Skeletal muscle tissue (tissue), 4 donors: Measurements from ENCODE around the gene NELFE. TPM values are rescaled to one million over a fixed set of nuclear protein-coding genes. Genes with fewer than 3 reads are reported as not detected.
"Not testable (repeated sequence)": the region's sequence is repeated elsewhere in the genome, so short reads cannot be mapped to it uniquely, and the experiment has no call there.

ENCODE experiments used
- H3K27ac ChIP-seq: one replicate; pipeline ENCODE4 v1.7.0; 2013; ENCODE audit warnings: mild to moderate bottlenecking, low read depth, low read length, inconsistent platforms
- H3K27me3 ChIP-seq, 3 donors: one replicate each; pipeline ENCODE4 v1.7.0; 2013; ENCODE audit warnings: low read length in 3 of 3; ENCODE audit not compliant: control insufficient read depth in 3 of 3, insufficient read depth in 3 of 3
- H3K36me3 ChIP-seq, 3 donors: one replicate each; pipeline ENCODE4 v1.7.0; 2013; ENCODE audit warnings: low read length in 3 of 3; ENCODE audit not compliant: control insufficient read depth in 3 of 3, insufficient read depth in 3 of 3
- H3K4me1 ChIP-seq, 3 donors: one replicate each; pipeline ENCODE4 v1.7.0; 2013; ENCODE audit warnings: low read length in 3 of 3, mild to moderate bottlenecking in 3 of 3; ENCODE audit not compliant: control insufficient read depth in 3 of 3, insufficient read depth in 3 of 3
- H3K4me3 ChIP-seq, 3 donors: one replicate each; pipeline ENCODE4 v1.7.0; 2013; ENCODE audit warnings: low read length in 3 of 3
- H3K9ac ChIP-seq, 3 donors: one replicate each; pipeline ENCODE4 v1.7.0; 2013; ENCODE audit warnings: low read length in 3 of 3, mild to moderate bottlenecking in 3 of 3, moderate library complexity in 2 of 3, low read depth in 1 of 3
- H3K9me3 ChIP-seq, 3 donors: one replicate each; pipeline ENCODE4 v1.7.0; 2013; ENCODE audit warnings: low read length in 3 of 3; ENCODE audit not compliant: control insufficient read depth in 3 of 3
- total RNA-seq: library from RNA; depleted of rRNA; stranded (reverse); fragments of >200 nt; gene quantifications from one replicate; pipeline ENCODE4 v1.2.3, GENCODE V29; 2014
- donor health status: Osteomylitis.

The NELFE gene
- total RNA-seq, 1 donor from 2014 or later = 61.6 TPM

- no peaks in the 10 kb centered on the region for H3K36me3 ChIP-seq
- H3K9me3 ChIP-seq = no peaks in the 10 kb centered on the region
- H3K27me3 ChIP-seq = peaks cover 11 to 18% (median 18%) of the 10 kb centered on the region in 3 donors
- no peak overlapping the region for H3K9ac ChIP-seq
- no peak overlapping the region for H3K4me3 ChIP-seq
- peaks cover 2 to 7% (median 4%) of the 10 kb centered on the region in 3 donors for H3K4me1 ChIP-seq
- H3K27ac ChIP-seq = no peak overlapping the region
These were observed 18.5 kb downstream of the NELFE start for GRCh38 chr6:31940256-31940664.

- H3K27ac ChIP-seq = no peak overlapping the region
- H3K4me3 ChIP-seq = no peak overlapping the region
- no peak overlapping the region for H3K9ac ChIP-seq
- no peaks in the 10 kb centered on the region for H3K36me3 ChIP-seq
- H3K4me1 ChIP-seq = no peaks in the 10 kb centered on the region
- H3K27me3 ChIP-seq = no peaks in the 10 kb centered on the region
- no peaks in the 10 kb centered on the region for H3K9me3 ChIP-seq
These were observed 22.9 kb downstream of the NELFE start for GRCh38 chr6:31935823-31936222.

- Histone ChIP-seq H3K27me3 (peaks cover 0 to 4% (median 0%) of the 10 kb centered on the region in 3 donors), H3K36me3 (no peaks in the 10 kb centered on the region), H3K9ac (no peak overlapping the region), H3K27ac (no peak overlapping the region), H3K9me3 (no peaks in the 10 kb centered on the region), H3K4me3 (no peak overlapping the region), H3K4me1 (no peaks in the 10 kb centered on the region)
These were observed 23.8 kb downstream of the NELFE start for GRCh38 chr6:31935021-31935420.

GRCh38 chr6:31933537-31933936 lies 25.2 kb downstream of the NELFE start:
- Histone ChIP-seq H3K9me3 (no peaks in the 10 kb centered on the region), H3K4me3 (no peak overlapping the region), H3K4me1 (no peaks in the 10 kb centered on the region), H3K36me3 (no peaks in the 10 kb centered on the region), H3K9ac (no peak overlapping the region), H3K27ac (no peak overlapping the region), H3K27me3 (peaks cover 0 to 6% (median 0%) of the 10 kb centered on the region in 3 donors)

DNA sequence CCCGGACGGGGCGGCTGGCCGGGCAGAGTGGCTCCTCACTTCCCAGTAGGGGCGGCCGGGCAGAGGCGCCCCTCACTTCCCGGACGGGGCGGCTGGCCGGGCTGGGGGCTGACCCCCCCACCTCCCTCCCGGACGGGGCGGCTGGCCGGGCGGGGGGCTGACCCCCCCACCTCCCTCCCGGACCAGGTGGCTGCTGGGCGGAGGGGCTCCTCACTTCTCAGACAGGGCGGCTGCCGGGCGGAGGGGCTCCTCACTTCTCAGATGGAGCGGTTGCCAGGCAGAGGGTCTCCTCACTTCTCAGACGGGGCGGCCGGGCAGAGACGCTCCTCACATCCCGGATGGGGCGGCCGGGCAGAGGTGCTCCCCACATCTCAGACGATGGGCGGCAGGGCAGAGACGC lies 26.6 kb downstream of the NELFE start:
- not testable (repeated sequence) for H3K9ac ChIP-seq, H3K9me3 ChIP-seq, H3K4me1 ChIP-seq, H3K27ac ChIP-seq, H3K4me3 ChIP-seq, H3K36me3 ChIP-seq, H3K27me3 ChIP-seq

DNA sequence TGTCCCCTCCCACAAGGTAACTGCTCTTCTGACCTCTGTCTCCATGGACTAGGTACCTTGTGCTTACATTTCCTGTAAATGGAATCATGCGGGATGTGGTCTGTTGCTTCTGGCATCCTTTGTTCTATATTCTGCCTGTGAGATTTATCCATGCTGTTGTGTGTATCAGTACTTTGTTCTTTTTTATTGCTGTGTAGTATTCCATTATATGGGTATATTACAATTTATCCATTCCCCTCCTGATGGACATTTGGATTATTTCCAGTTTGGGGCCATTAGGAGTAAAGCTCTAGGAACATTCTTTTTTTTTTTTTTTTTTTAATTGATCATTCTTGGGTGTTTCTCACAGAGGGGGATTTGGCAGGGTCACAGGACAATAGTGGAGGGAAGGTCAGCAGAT lies 27.8 kb downstream of the NELFE start:
- Histone ChIP-seq H3K9me3 (no peaks in the 10 kb centered on the region), H3K36me3 (no peaks in the 10 kb centered on the region), H3K4me1 (no peaks in the 10 kb centered on the region), H3K9ac (no peak overlapping the region), H3K4me3 (no peak overlapping the region), H3K27me3 (peaks cover 0 to 10% (median 3%) of the 10 kb centered on the region in 3 donors), H3K27ac (no peak overlapping the region)

- Histone ChIP-seq H3K9me3 (no peaks in the 10 kb centered on the region), H3K27ac (no peak overlapping the region), H3K36me3 (no peaks in the 10 kb centered on the region), H3K9ac (no peak overlapping the region), H3K4me3 (peak overlapping the region in 1 of 3 donors; percentile 14), H3K4me1 (no peaks in the 10 kb centered on the region), H3K27me3 (peaks cover 0 to 10% (median 3%) of the 10 kb centered on the region in 3 donors)
These were observed 30.2 kb downstream of the NELFE start for GRCh38 chr6:31928672-31928939.

DNA sequence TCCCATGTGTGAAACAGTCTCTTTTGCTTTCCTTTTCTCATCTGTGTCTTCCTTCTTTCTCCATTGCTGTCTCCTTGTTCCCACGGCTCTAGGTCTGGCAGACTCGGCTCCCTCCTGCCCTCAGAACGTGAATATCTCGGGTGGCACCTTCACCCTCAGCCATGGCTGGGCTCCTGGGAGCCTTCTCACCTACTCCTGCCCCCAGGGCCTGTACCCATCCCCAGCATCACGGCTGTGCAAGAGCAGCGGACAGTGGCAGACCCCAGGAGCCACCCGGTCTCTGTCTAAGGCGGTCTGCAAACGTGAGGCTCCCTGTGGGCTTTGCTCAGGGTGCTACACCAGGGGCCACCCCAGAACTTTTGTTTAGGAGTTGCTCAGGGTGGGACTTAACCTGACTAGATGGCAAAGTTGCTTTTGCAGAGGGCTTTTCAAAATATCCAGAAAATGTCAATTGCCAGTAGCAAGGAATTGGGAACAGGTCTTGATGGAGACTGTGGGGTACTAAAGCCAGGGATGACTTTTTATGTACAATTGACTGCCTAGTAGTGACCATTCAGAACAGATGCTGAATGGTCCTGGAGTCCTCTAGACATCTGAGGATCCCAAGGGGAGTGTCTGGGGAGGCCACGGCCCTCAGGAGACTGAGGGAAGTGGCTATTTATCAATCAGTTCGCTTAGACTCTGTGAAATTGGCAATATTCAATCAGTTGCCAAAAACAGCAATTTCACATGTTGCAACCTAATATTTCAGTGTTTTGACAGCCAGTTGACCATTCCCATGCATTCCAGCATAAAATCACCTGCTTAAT lies 30.7 kb downstream of the NELFE start:
- Histone ChIP-seq H3K4me3 (peak overlapping the region in 2 of 3 donors; percentile 43 to 52), H3K9ac (peak overlapping the region in 2 of 3 donors; percentile 32 to 45), H3K4me1 (no peaks in the 10 kb centered on the region), H3K27ac (no peak overlapping the region), H3K36me3 (no peaks in the 10 kb centered on the region), H3K27me3 (peaks cover 0 to 10% (median 3%) of the 10 kb centered on the region in 3 donors), H3K9me3 (no peaks in the 10 kb centered on the region)

DNA sequence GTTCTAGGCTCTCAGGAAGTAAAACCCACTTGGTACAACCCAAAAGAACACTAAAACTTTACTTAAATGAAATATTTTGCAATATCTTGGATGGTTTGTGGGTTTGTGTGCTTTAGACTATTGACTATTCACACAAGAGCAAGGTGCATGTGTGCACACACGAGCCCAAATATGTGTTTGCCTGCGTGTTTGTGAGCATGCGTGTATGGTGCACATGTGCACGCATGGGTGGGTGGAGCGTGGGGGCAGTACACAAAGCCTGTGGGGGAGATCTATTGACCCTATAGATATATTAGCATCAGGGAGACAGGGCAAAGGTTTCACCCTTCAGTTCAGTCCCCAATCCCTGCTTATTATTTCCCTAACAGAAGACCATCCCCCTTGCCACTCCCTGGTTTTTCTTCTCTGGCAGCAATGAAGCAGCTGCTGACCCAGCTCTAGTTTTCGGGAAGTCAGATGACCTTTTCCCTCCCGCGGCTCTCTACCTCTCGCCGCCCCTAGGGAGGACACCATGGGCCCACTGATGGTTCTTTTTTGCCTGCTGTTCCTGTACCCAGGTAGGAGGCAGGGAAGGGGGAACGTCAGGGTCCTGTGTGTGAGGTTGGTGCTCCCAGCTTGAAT lies 31.4 kb downstream of the NELFE start, which contains the start of gene C2:
C2 (plus strand) TSS at position 476 of the 621 bp plus-strand sequence; CDS start at position 512, 36 bp downstream.
- no peak within 1 kb of the TSS for H3K27ac ChIP-seq
- no peaks in the 10 kb centered on the region for H3K4me1 ChIP-seq
- H3K36me3 ChIP-seq = no peaks in the 10 kb centered on the region
- H3K4me3 ChIP-seq = peak within 1 kb of the TSS in 2 of 3 donors; percentile 43 to 52
- peaks cover 0 to 10% (median 3%) of the 10 kb centered on the region in 3 donors for H3K27me3 ChIP-seq
- peak within 1 kb of the TSS in 2 of 3 donors; percentile 32 to 45 for H3K9ac ChIP-seq
- H3K9me3 ChIP-seq = no peaks in the 10 kb centered on the region

- no peaks in the 10 kb centered on the region for H3K36me3 ChIP-seq
- no peaks in the 10 kb centered on the region for H3K27me3 ChIP-seq
These were observed 35.8 kb downstream of the NELFE start for GRCh38 chr6:31922942-31923341.

More at GRCh38 chr6:31922942-31923341, 35.8 kb downstream of the NELFE start:
- H3K4me1 ChIP-seq = no peaks in the 10 kb centered on the region
- H3K9ac ChIP-seq = no peak overlapping the region
- no peak overlapping the region for H3K4me3 ChIP-seq
- H3K9me3 ChIP-seq = no peaks in the 10 kb centered on the region
- H3K27ac ChIP-seq = no peak overlapping the region
